Neural progenitor cell (in vitro differentiated cells): Measurements from ENCODE around the gene KPNB1.

Experiments
- EZH2 ChIP-seq: fragments of 200-600 bp; sonication (generic); IDR thresholded peaks from 2 replicates; pipeline ENCODE4 v1.6.1; 2017; ENCODE audit warnings: antibody characterized with exemption, mild to moderate bottlenecking, moderate library complexity
- EZH2phosphoT487 ChIP-seq: fragments of 200-600 bp; sonication (generic); IDR thresholded peaks from 2 replicates; pipeline ENCODE4 v1.6.1; 2017; ENCODE audit warnings: antibody characterized with exemption
- TF ChIP-seq, protein P1 (sequence below): fragments of 200-600 bp; sonication (generic); IDR thresholded peaks from 2 replicates; pipeline ENCODE4 v1.5.1; 2017; ENCODE audit warnings: antibody characterized with exemption, mild to moderate bottlenecking

DNA sequence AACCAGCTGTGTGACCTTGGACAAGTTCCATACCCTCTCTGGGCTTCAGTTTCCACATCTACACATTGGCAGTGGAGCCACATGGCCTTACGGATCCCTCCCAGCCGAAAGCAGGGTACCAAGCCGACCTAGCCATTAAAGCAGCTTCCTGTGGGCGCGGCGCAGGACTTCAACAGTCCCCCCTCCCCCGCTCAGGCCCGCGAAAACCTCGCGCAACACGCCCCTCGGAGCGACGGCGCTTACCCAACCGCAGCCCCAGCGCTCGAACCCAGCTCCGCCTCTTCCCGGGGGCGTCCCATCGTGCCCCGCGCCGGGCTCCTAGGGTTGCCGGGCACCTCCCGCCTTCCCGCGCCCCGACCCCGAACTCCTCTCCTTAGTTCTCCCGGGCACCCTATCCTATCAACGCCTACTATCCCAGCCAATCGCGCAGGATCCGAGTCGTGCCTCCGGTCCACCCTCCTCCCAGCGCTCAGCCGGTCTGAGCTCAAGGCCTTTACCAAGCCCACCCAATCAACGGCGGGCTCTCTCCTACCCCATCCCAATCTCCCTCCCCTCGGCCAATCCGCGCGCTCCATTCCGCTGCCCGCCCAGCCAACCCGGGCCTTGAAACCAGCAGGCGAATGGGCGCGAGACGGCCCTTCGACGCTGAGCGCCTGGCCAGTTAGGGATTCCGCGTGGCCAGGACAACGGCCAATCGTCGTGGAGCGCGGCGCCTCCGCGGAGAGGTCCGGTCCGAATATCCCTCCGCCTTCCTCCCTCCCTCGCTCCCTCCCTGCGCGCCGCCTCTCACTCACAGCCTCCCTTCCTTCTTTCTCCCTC, at the start of gene KPNB1:
- TF ChIP-seq EZH2, result no peak
- TF ChIP-seq, protein P1, sequence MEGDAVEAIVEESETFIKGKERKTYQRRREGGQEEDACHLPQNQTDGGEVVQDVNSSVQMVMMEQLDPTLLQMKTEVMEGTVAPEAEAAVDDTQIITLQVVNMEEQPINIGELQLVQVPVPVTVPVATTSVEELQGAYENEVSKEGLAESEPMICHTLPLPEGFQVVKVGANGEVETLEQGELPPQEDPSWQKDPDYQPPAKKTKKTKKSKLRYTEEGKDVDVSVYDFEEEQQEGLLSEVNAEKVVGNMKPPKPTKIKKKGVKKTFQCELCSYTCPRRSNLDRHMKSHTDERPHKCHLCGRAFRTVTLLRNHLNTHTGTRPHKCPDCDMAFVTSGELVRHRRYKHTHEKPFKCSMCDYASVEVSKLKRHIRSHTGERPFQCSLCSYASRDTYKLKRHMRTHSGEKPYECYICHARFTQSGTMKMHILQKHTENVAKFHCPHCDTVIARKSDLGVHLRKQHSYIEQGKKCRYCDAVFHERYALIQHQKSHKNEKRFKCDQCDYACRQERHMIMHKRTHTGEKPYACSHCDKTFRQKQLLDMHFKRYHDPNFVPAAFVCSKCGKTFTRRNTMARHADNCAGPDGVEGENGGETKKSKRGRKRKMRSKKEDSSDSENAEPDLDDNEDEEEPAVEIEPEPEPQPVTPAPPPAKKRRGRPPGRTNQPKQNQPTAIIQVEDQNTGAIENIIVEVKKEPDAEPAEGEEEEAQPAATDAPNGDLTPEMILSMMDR, result no peak
- no peak for TF ChIP-seq EZH2phosphoT487
